Stimulated activated CD8-positive, alpha-beta memory T cell treated with anti-CD3 and anti-CD28 coated beads, Interleukin-15, amount 100 ng/mL, for 1 hour (primary cell): ENCODE measurements around the gene RNASEH1.
"Not testable (repeated sequence)": the region's sequence is repeated elsewhere in the genome, so short reads cannot be mapped to it uniquely, and the experiment has no call there.

Source experiments
- DNase-seq: peaks from one replicate; pipeline ENCODE4 v3.0.0-alpha.2; 2020; ENCODE audit warnings: low read depth

The RNASEH1 gene

DNA sequence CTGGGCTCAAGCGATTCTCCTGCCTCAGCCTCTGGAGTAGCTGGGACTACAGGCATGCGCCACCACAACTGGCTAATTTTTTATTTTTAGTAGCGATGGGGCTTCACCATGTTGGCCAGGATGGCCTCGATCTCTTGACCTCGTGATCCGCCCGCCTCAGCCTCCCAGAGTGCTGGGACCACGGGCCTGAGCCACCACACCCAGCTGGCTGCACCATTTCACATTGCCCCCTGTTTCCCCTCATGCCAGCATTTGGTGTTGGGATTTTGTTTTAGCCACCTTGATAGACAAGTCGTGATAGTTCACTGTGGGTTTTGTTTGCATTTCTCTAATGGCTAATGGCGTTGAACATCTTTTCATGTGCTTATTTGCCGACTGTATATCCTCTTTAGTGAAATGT lies 31.0 kb upstream of the RNASEH1 start:
- no peak for DNase-seq

DNA sequence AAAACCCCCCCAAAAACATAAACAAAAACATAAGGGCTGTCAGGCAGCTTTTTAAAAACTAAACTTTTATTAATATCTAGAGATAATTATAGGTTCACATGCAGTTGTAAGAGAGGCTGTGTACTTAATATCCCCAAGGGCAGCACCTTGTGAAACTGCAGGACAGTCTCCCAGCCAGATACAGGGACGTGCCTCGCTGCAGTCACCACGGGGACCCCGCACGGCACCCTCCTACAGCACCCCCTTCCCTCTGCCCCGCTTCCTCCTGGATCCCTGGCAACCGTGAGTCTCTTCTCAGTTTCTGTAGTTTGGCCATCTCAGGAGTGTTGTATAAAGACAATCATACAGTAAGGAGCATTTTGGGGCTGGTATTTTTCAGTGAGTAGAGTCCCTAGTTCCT lies 30.0 kb upstream of the RNASEH1 start:
- no peak for DNase-seq

DNA sequence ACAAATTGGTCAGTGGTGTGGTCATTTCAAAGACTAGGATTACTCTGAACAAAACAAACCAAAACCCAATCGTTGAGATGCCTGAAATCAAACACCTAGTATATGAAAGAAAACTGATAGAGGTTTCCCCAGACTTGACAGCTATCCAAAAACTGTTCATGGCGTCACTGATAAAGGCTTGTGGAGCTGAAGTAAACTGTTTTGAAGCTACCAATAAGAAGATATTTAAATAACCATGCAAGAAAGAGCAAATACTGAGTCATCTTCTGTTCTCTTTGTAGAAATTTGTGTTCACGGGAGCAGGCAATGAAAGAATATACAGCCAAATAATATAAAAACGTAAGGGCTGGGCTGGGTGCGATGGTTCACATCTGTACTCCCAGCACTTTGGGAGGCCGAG lies 29.3 kb upstream of the RNASEH1 start:
- no peak for DNase-seq

DNA sequence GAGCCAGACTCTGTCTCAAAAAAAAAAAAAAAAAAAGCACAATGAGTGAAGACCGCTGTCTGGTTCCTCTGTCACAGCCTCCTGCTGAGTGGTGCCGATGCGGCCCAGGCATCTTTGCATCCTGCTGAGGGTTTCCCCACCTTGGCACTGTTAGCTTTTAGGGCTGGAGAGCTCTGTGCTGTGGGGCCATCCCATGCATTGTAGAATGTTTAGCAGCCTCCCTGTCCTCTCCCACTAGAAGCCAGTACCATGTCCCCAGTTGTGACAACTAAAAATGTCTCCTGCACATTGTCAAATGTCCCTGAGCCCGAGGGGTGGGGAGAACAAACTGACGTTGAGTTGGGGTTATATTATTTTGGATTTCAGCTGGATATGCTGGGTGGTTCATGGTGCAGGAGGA lies 28.9 kb upstream of the RNASEH1 start:
- DNase-seq = no peak

DNA sequence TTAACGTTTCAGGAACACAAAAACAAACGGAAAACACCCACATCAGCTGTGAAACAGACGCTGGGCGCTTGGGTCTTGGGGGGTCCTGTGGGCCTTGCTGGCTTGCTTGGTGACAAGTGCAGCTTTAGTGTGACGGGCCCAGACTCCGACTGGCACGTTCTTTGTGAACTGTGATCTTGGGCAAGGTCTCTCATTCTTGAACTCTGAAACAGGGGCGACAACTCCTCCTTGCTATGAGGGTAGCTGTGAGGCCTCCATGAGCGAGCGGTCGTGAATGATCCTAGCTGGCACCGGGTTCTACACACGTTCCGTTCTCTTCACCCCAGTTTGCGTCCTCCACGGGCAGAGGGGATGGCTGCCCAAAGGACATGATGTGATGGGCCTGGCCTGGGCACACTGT lies 28.1 kb upstream of the RNASEH1 start:
- DNase-seq = no peak

DNA sequence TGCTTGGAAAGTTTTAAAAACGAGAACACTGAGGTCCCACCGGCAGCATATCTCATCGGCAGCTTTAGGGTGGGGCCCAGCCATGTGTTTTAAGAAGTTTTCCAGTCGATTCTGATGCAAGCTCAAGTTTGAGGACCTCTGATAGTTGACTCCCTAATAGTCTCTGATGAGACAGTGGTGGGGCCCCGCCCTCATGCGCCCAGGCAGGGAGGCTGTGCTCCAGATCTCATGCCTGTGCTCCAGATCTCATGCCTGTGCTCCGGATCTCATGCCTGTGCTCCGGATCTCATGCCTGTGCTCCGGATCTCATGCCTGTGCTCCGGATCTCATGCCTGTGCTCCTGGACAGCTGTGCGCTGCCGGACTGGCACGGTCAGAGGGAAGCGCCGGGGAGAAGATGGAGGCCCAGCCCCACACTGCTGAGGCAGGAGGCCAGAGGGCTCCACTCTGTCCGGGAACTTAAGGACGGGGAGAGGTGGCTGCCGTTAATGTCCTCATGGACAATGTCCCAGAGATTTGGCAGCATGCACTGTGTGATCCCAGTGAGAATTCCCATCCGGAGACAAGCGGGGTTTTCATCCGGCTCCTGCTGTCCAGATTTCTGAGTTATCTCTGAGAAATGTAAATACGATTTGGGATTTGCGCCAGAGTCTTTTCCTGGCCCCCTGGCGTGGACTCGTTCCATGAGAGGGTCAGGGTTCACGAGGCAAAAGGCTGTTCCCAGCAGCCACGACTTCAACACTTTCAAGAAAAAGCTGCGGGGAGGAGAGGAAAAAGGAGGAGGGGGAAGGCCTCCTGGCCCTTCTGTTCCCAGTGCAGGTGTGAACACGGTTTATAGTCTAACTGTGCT lies 27.4 kb upstream of the RNASEH1 start:
- no peak for DNase-seq

DNA sequence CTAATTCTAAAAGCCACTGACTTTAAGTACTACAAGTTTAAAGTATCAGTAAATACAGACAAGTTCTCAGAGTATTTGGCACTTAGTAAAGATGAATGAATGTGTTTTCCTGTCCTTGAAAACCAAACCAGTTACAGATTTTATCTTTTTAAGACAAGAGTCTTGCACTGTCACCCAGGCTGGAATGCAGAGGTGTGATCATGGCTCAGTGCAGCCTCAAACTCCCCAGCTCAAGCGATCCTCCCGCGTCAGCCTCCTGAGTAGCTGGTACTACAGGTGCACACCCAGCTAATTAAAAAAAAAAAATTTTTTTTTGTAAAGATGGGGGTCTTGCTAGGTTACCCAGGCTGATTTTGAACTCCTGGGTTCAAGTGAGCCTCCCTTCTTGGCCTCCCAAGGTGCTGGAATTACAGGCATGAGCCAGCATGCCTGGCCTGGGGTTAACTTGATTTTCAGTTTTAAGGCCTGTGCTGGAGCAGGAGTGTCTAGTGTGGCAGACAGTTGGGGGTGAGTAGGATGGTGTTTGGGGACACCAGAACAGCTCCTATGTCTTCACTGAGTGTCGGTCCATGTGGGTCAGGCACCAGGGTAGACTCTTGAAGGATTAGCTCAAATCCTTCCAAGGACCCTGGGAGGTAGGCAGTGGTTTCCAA lies 26.6 kb upstream of the RNASEH1 start:
- DNase-seq = no peak

DNA sequence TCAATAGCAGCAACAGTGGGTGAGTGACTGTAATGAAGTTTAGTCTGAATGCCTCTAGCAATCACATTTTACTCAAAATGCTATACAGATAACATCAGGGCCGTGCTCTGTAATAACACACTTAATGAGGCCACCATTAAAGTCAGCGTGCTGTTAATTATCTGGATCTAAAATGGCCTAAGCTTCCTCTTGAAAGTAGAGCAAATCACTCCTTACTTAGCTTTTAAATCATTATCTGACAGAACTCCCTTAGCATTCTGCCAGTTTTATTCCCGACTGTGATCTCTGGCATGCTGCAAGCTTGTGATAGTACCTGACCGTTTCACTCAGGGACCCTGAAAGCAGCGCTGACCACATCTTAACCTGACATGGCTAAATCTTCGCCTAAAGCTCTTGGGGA lies 25.9 kb upstream of the RNASEH1 start:
- DNase-seq = no peak

DNA sequence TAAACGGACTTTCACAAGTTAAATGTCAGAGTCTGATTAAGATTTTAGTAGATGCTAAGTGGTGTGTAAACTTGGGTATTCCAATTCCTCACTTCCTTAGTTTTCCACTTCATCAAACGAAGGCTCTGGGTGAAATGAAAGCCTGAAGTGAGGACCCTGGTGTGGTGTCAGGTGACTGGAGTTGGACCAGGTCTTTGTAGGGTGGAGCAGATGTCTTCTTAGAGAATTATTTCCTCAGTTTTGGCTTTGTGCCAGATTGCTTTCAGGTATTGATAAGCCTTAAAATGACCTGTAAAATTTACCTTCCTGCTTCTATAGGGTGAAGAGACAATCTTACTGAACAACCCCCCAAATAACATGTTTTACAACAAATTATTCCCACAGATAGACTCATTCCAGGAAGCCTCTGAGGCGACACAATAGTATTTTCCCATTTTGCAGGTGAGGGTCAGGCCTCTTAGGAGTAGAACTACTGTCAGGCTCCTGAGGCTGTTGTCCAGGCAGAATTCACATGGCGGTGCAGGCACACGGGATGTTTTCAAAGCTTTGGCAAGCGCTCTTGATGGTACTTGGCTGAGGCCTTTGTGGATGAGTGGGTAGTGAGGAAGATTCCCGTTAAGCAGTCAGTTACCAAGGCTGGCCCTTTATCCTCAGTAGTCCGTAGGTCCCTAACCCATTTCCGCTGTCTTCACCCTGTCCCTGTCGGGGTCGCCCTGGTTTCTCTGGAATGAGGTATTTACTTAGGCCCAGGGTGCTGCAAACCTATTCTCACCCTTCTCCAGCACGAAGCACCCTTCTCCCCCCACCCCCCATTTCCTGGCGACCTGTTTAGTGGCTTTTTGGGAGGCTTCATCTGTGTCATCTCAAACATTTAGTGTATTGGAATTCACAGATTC lies 23.5 kb upstream of the RNASEH1 start:
- no peak for DNase-seq

DNA sequence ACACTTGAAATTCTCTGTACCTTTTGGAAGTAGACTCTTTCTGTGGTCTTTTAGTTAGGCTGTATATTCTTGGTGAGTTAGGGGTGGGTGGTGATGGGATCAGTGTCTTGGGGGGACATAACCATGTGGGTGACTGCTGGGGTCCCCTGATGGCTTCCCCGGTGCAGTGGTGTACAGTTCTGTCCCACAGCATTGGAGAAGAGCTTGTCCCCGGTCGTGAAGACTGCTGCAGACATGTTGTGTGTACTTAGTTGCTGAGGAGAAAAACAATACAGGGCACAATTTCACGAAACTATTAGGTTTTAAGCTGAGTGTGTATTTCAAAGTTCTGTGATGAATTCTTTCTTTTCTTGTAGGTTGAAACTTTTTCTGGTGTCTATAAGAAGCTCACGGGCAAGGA lies 22.3 kb upstream of the RNASEH1 start:
- DNase-seq = no peak

DNA sequence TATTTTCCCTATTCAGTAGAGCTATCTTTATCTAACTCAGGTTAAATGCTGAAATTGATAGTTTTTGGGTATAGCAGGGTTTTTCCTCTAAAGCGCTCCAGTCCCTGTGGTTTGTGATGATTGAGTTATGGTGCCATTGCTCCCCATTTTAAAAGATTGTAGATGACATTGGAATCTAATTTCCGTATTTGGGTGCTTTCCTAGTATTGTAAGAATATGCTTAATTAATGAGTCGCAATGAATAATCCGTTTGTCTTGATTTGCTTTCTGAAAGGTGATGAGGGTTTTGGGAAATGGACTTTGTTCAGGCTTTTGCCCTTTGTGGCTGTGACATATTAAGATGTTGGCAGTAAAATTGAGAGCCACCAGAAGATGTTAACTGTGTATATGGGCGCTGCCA lies 20.9 kb upstream of the RNASEH1 start:
- DNase-seq = no peak

DNA sequence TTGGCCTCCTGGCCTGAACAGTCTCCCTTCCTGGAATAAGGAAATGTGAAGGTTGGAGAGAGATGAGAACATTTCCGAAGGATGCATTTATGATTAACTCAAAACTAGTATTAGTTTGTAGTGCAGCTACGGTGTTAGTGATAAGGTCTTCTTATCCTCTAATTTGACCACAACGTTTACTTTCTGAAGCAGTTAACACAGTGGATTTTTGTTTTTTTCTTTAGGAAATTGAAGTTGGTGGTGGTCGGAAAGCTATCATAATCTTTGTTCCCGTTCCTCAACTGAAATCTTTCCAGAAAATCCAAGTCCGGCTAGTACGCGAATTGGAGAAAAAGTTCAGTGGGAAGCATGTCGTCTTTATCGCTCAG lies 18.1 kb upstream of the RNASEH1 start:
- not testable (repeated sequence) for DNase-seq

DNA sequence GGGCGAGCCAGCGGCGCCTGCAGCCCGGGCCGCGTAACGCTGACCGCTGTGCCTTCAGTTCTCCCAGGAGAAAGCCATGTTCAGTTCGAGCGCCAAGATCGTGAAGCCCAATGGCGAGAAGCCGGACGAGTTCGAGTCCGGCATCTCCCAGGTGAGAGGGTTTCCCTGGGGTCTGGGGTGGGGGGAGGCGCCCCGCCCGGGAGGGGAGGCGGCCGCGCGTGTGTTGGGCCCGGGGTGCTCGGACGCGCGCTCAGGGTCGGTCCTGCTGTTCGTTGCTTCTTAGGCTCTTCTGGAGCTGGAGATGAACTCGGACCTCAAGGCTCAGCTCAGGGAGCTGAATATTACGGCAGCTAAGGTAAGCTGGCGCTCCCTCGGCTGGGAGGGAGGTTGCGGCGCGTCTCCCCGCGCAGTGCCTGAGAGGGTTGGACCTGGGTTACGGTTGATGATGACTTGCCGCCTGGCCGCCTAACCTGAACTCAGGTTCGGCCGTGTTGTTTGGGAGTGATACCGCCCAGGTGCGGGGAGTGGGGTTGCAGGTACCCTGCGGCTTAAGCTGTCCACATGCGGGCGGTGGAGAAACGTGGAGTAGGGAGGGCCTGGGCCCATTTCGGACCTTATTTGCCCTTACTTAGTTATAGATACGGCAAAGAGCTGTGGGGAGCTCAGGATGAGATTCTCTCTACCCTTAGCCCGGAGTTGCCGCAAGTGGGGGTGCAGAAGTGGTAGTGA lies 17.6 kb upstream of the RNASEH1 start:
- no peak for DNase-seq

DNA sequence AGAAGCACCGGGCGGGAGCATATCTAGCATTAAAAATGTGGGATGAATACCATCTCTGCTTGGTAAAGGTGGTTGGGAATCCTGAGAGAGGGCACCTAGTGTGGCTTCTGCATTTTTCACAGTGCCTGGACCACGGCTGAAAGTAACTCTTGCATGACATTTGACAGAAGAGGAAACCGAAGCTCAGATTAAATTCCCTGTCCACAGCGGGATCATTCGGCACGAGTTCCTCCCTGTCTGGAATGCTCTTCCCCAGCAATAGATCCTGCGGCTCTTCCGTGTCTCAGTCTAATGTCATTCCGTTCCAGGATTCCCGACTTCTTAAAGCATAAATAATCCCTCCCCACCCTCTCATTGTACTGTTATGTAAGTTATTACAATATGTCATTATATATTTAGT lies 16.0 kb upstream of the RNASEH1 start:
- no peak for DNase-seq

DNA sequence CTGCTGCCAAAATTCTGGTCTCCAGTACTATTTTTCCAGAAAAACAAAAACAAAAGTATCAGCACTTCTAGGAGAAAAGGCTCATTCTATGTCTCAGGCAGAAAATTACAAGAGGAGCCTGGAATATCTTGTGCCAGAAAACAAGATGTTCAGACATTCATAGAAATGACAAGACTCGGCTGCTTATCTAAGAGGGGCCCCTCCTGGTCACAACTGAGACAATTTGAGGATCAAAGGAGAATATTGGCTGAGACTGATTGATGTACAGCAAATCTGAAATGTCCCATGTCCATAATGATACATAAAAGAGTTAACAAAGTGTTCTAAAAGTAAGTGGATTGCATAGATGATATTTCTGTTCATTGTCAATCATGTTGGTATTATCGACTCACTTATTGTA lies 14.5 kb upstream of the RNASEH1 start:
- DNase-seq = no peak

DNA sequence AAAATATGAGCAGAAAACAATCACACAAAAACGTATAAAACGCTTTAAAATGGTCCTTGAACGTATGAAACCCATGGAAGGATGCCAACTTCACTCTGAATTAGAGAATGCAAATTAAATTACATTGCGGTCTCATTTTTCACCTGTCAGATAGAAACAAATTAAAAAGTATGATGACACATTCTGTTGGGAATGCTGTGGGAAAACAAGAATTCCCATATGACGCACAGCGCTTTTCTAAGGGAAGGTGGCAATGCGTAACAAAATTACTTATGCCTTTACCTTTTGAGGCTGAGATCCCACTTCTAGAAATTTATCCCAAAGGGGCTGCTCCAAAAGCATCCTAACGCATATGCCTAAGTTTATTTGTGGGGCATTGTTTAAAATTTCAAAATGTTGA lies 13.2 kb upstream of the RNASEH1 start:
- no peak for DNase-seq

DNA sequence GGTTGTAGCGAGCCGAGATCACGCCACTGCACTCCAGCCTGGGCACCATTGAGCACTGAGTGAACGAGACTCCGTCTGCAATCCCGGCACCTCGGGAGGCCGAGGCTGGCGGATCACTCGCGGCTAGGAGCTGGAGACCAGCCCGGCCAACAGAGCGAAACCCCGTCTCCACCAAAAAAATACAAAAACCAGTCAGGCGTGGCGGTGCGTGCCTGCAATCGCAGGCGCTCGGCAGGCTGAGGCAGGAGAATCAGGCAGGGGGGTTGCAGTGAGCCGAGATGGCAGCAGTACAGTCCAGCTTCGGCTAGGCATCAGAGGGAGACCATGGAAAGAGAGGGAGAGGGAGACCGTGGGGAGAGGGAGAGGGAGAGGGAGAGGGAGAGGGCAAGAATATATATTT lies 11.5 kb upstream of the RNASEH1 start:
- not testable (repeated sequence) for DNase-seq

DNA sequence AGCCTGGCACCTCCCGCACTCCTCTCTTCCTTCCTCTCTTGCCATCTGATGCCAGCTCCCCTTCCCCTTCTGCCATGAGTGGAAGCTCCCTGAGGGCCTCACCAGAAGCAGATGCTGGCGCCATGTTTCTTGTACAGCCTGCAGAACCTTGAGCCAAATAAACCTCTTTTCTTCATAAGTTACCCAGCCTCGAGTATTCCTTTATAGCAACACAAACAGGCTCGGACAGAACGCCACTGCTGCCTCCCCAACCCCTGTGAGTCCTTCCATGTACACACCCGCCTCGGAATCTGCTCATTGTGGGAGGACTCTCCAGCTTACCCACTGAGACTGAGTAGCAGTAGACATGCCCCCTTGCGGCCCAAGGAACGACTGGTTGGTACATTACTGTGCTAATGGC lies 8.7 kb upstream of the RNASEH1 start:
- DNase-seq = no peak

DNA sequence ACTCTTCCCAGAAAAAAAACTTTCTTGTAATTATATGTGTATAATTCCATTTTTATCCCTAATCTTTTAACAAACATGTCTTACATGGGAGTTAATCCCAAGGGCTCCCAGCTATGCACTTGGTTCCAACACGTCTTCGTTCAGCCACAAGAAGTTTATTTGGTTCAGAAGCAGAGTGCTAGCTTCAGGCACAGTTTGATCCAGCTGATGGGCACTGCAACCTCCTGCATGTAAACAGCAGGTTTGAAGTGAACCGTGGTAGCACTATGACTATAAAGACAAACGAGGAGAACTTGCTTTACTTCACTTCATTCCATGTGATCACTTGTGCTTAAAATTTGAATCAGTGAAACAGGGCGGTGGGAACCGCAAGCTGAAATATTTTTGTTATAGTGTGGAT lies 7.0 kb upstream of the RNASEH1 start:
- DNase-seq = no peak

DNA sequence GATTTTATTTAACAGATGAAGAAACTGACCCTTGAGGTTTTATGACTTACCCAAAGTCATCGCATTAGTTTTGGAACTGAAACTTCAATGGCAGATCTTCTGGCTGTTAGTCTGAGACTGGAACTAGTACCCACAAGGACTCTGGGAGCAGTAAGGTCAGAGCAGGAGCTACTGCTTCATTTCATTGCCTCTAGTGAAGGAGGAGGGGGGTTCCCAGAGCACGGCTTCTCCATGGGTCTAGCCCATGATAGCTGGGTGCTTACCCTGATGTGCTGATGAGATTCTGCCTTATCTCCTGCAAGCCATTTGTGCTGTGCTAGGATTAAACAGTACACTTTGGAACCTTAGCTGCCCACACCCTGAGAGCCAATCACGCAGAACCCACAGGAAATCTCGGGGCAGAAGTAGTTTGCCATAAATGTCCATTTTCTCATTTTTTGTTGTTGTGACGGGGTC lies 5.4 kb upstream of the RNASEH1 start:
- no peak for DNase-seq

DNA sequence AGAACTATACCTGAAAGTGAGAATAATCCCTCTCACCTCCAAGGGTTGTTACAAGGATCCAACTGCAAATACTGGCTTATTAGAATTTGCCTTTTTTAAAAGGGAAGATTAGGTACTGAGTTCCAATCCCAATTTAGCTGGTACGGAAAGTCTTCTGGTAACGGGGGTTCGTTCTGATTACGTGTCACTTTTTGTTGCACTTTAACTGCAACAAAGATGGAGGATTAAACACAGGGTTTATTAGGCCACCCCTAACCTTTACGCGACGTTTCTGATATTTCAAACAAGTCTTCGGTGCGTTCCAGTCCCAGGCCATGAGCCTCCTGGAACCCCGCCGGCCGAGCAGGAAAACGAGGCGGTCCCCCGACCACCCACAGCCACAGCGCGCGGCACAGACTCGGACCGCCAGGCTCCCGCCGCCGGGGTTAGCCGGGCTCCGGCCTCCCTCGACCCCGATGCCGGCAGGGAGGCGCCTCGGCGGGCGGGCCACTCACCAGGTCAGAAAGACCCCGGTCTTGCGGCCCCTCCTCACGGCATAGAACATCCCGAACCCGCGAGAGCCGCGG lies 411 bp downstream of the RNASEH1 start:
- DNase-seq = no peak

DNA sequence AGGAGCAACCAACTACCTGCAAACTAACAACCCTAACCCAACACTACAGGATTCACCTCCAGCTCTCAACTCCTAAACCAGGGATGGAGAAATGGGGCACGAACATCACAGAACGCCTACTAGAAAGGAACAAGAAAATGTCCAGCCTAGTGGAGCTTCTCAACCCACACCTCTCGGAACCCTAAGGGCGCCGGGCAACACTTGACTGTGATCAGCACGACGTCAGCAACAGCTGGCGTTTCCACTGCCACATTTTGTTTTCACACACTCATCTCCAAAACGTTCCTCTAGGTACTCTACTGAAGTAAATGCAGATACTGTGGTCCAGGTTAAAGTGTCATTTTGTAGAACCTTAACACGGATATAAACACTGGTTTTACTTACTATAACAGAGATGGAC lies 4.2 kb downstream of the RNASEH1 start:
- no peak for DNase-seq
